Liver (tissue), 9 donors: ENCODE measurements around the gene GAN. TPM values are rescaled to one million over a fixed set of nuclear protein-coding genes. Genes with fewer than 3 reads are reported as not detected.

ENCODE experiments used
- DNase-seq: peaks from one replicate; pipeline ENCODE4 v3.0.0-alpha.2; 2017; ENCODE audit warnings: low spot score
- H3K27ac ChIP-seq, 2 donors: one replicate each; pipeline ENCODE4 v1.7.0; 2013; ENCODE audit warnings: inconsistent platforms in 2 of 2, low read length in 2 of 2, control low read depth in 1 of 2, low read depth in 1 of 2, mild to moderate bottlenecking in 1 of 2
- H3K27me3 ChIP-seq, 4 donors: one replicate each; pipeline versions ENCODE4 v1.6.1 to v1.7.0; 2013; ENCODE audit warnings: low read length in 3 of 4, inconsistent platforms in 1 of 4, mild to moderate bottlenecking in 1 of 4, moderate library complexity in 1 of 4; ENCODE audit not compliant: control insufficient read depth in 4 of 4, insufficient read depth in 4 of 4
- H3K36me3 ChIP-seq, 4 donors: one replicate each; pipeline versions ENCODE4 v1.6.1 to v1.7.0; 2013; ENCODE audit warnings: low read length in 3 of 4, mild to moderate bottlenecking in 3 of 4, low read depth in 1 of 4, moderate library complexity in 1 of 4; ENCODE audit not compliant: control insufficient read depth in 4 of 4, insufficient read depth in 3 of 4
- H3K4me1 ChIP-seq, 4 donors: one replicate each; pipeline versions ENCODE4 v1.6.1 to v1.7.0; 2013; ENCODE audit warnings: low read length in 3 of 4, mild to moderate bottlenecking in 3 of 4, moderate library complexity in 1 of 4; ENCODE audit not compliant: control insufficient read depth in 4 of 4, insufficient read depth in 4 of 4
- H3K4me3 ChIP-seq, 3 donors: one replicate each; pipeline versions ENCODE4 v1.6.1 to v1.7.0; 2013; ENCODE audit warnings: low read length in 3 of 3, control low read depth in 1 of 3, low read depth in 1 of 3, mild to moderate bottlenecking in 1 of 3
- H3K9ac ChIP-seq, 2 donors: one replicate each; pipeline ENCODE4 v1.7.0; 2013; ENCODE audit warnings: low read length in 2 of 2, mild to moderate bottlenecking in 2 of 2, moderate library complexity in 2 of 2, control low read depth in 1 of 2, low read depth in 1 of 2
- H3K9me3 ChIP-seq, 4 donors: one replicate each; pipeline versions ENCODE4 v1.6.1 to v1.7.0; 2013; ENCODE audit warnings: low read length in 3 of 4; ENCODE audit not compliant: control insufficient read depth in 4 of 4
- ATF3 ChIP-seq: IDR thresholded peaks from 2 replicates; pipeline ENCODE4 v1.6.1; 2016; ENCODE audit warnings: antibody characterized with exemption
- CTCF ChIP-seq: fragments of 150-350 bp; IDR thresholded peaks from 2 replicates; pipeline ENCODE4 v1.5.1; 2017; ENCODE audit warnings: improper control_type of control experiment, low read depth, low read length; ENCODE audit not compliant: missing input control
- EGR1 ChIP-seq, 2 donors: IDR thresholded peaks; 2 replicates each; pipeline ENCODE4 v1.6.1; 2016 to 2018; ENCODE audit warnings: antibody characterized with exemption in 2 of 2, low read depth in 2 of 2
- FOXA1 ChIP-seq: IDR thresholded peaks from 2 replicates; pipeline ENCODE4 v1.6.1; 2016; ENCODE audit warnings: antibody characterized with exemption
- FOXA2 ChIP-seq: IDR thresholded peaks from 2 replicates; pipeline ENCODE4 v1.6.1; 2016; ENCODE audit warnings: antibody characterized with exemption
- GABPA ChIP-seq, 2 donors: IDR thresholded peaks in 1 of 2; conservative IDR thresholded peaks in 1 of 2; 2 replicates each; pipeline ENCODE4 v1.6.1; 2016; ENCODE audit warnings: antibody characterized with exemption in 2 of 2, mild to moderate bottlenecking in 1 of 2, moderate library complexity in 1 of 2
- HNF4A ChIP-seq, 2 donors: conservative IDR thresholded peaks; 2 replicates each; pipeline ENCODE4 v1.6.1; 2016; ENCODE audit warnings: antibody characterized with exemption in 2 of 2, mild to moderate bottlenecking in 2 of 2
- HNF4G ChIP-seq: IDR thresholded peaks from 2 replicates; pipeline ENCODE4 v1.6.1; 2016; ENCODE audit warnings: antibody characterized with exemption
- JUND ChIP-seq, 2 donors: IDR thresholded peaks; 2 replicates each; pipeline ENCODE4 v1.6.1; 2016; ENCODE audit warnings: antibody characterized with exemption in 2 of 2
- MAX ChIP-seq: IDR thresholded peaks from 2 replicates; pipeline ENCODE4 v1.6.1; 2016; ENCODE audit warnings: antibody characterized with exemption
- NR2F2 ChIP-seq: IDR thresholded peaks from 2 replicates; pipeline ENCODE4 v1.6.1; 2016; ENCODE audit warnings: antibody characterized with exemption
- RAD21 ChIP-seq, 2 donors: IDR thresholded peaks; 2 replicates each; pipeline ENCODE4 v1.6.1; 2016; ENCODE audit warnings: antibody characterized with exemption in 2 of 2, mild to moderate bottlenecking in 2 of 2
- REST ChIP-seq: IDR thresholded peaks from 2 replicates; pipeline ENCODE4 v1.6.1; 2016; ENCODE audit warnings: antibody characterized with exemption, mild to moderate bottlenecking
- RXRA ChIP-seq, 2 donors: IDR thresholded peaks; 2 replicates each; pipeline ENCODE4 v1.6.1; 2017 to 2018; ENCODE audit warnings: antibody characterized with exemption in 2 of 2, mild to moderate bottlenecking in 1 of 2
- SP1 ChIP-seq: IDR thresholded peaks from 2 replicates; pipeline ENCODE4 v1.6.1; 2018; ENCODE audit warnings: antibody characterized with exemption, mild to moderate bottlenecking
- TAF1 ChIP-seq: conservative IDR thresholded peaks from 2 replicates; pipeline ENCODE4 v1.6.1; 2016; ENCODE audit warnings: antibody characterized with exemption, mild to moderate bottlenecking
- YY1 ChIP-seq: IDR thresholded peaks from 2 replicates; pipeline ENCODE4 v1.6.1; 2016; ENCODE audit warnings: antibody characterized with exemption, mild to moderate bottlenecking
- ZBTB33 ChIP-seq: IDR thresholded peaks from 2 replicates; pipeline ENCODE4 v1.6.1; 2016; ENCODE audit warnings: antibody characterized with exemption
- WGBS: extraction: QIAGEN DNeasy Blood & Tissue Kit; methylation state at CpG from one replicate; pipeline ENCODE4 v1.1.7; 2013; 5-methylcytosine and 5-hydroxymethylcytosine counted together
- polyA plus RNA-seq, 2 donors: library from polyadenylated mRNA; stranded (reverse) in 1 of 2; unstranded in 1 of 2; fragments of 200-250 nt in 1 of 2; fragments of >200 nt in 1 of 2; fragmentation: Nextera tagmentation in 1 of 2; extraction: Ambion mirVana in 1 of 2; gene quantifications; one replicate each; pipeline versions ENCODE4 v1.2.1 to v1.2.3, GENCODE V29; 2013 to 2015
- total RNA-seq, 2 donors: library from RNA; depleted of rRNA; stranded (reverse); fragments of >200 nt; gene quantifications; one replicate each; pipeline ENCODE4 v1.2.3, GENCODE V29; 2014
- donor health status: healthy.
- donor health status: healthy.
- donor health status: healthy.
- donor health status: healthy.
- donor health status: healthy.

The GAN gene
- total and polyA plus RNA-seq, 4 donors, result 0.33 to 5.5 (median 1.5) TPM

GRCh38 chr16:81324808-81325207, 10.0 kb downstream of the GAN start:
- DNase-seq, result no peak
- Histone ChIP-seq H3K4me1 (peaks cover 0 to 1% (median 0%) of the 10 kb centered on the region in 4 donors), H3K36me3 (no peaks in the 10 kb centered on the region), H3K27ac (no peak overlapping the region), H3K9ac (no peak overlapping the region), H3K9me3 (no peaks in the 10 kb centered on the region), H3K27me3 (no peaks in the 10 kb centered on the region), H3K4me3 (no peak overlapping the region)
- WGBS, result 95% methylated on average over 6 of the region's 6 CpGs
- TF ChIP-seq HNF4G, result no peak
- TF ChIP-seq RAD21 (IDR thresholded peaks at IDR 0.05), result no peak
- no peak for TF ChIP-seq REST
- TF ChIP-seq YY1, result no peak
- TF ChIP-seq HNF4A (conservative IDR thresholded peaks at IDR 0.05), result no peak
- TF ChIP-seq FOXA1, result no peak
- no peak for TF ChIP-seq SP1
- TF ChIP-seq FOXA2, result no peak
- no peak for TF ChIP-seq CTCF
- TF ChIP-seq ATF3, result no peak
- no peak for TF ChIP-seq ZBTB33
- no peak for TF ChIP-seq JUND (IDR thresholded peaks at IDR 0.05)
- no peak for TF ChIP-seq NR2F2
- no peak for TF ChIP-seq GABPA (IDR thresholded peaks at IDR 0.05 in 1 of 2, conservative IDR thresholded peaks at IDR 0.05 in 1 of 2)
- TF ChIP-seq MAX, result no peak
- no peak for TF ChIP-seq TAF1
- no peak for TF ChIP-seq RXRA (IDR thresholded peaks at IDR 0.05)
- TF ChIP-seq EGR1 (IDR thresholded peaks at IDR 0.05; ENCODE audit: low read depth in 2 of 2), result no peak
